Measurements from ENCODE around the gene HOXD12.

HOXD12 gene

DNA sequence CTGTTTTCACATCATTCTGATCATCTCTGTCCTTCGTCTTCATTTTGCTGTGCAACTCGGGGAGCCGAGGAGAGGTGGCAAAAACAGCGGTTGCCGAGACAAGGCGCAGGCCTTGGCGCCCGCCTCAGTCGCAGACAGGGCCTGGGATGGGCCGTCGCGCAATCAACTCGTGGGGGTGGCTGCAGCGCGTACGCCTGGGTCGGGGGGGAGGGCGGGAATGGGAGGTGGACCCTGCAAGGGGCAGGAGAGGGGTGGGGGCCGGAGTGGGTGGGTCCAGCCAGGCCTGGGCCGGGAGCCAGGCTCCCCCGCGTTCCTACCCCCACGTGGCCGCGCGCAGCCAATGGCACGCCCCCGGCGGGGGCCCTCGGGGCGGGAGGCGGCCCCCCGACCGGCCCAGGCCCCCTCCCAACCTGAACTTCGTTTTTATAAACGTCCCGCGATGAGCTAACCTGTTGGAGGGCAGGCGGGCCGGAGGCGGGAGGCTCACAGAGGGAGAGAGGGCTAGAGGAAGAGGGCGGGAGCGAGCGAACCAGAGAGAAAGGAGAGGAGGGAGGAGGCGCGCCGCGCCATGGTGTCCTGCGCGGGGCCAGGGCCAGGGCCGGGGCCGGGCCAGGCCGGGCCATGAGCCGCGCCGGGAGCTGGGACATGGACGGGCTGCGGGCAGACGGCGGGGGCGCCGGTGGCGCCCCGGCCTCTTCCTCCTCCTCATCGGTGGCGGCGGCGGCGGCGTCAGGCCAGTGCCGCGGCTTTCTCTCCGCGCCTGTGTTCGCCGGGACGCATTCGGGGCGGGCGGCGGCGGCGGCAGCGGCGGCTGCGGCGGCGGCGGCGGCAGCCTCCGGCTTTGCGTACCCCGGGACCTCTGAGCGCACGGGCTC, 7.1 kb upstream of the HOXD12 start, which contains the start of gene HOXD13:
HOXD13 (plus strand) TSS at position 452 of the 875 bp plus-strand sequence; CDS start at position 622, 170 bp downstream.
- no peak for DNase-seq (ENCODE audit: low read depth)

DNA sequence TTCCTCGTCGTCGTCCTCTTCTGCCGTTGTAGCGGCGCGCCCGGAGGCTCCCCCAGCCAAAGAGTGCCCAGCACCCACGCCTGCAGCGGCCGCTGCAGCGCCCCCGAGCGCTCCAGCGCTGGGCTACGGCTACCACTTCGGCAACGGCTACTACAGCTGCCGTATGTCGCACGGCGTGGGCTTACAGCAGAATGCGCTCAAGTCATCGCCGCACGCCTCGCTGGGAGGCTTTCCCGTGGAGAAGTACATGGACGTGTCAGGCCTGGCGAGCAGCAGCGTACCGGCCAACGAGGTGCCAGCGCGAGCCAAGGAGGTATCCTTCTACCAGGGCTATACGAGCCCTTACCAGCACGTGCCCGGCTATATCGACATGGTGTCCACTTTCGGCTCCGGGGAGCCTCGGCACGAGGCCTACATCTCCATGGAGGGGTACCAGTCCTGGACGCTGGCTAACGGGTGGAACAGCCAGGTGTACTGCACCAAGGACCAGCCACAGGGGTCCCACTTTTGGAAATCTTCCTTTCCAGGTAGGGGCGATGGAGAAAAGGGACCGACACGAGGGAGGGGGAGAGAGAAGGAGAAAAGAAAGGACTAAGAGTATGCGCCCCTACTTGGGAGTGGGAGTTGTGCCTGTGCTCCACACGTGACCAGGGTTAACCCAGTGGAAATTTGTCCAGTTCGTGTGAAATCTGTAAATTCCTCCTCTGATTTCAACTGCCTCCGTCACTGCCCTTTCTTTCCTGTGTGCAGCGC, 6.3 kb upstream of the HOXD12 start:
- no peak for DNase-seq (ENCODE audit: low read depth)

DNA sequence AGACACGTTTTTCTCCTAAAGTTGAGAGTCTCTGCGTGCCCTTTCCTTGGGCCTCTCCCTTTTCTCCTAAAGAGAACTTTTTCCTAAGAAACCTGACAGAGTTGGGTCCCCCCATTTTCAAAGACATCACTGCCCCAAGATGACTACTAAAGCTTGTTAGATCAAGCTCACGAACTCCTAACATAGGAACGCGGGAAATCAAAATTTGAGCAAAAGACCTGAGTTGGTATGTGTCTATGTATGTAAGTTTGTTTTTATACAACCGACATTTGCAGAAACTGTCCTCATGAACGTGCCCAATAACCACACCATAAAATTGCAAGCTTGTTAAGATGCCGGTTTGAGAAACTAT, 5.7 kb upstream of the HOXD12 start:
- no peak for DNase-seq (ENCODE audit: low read depth)

DNA sequence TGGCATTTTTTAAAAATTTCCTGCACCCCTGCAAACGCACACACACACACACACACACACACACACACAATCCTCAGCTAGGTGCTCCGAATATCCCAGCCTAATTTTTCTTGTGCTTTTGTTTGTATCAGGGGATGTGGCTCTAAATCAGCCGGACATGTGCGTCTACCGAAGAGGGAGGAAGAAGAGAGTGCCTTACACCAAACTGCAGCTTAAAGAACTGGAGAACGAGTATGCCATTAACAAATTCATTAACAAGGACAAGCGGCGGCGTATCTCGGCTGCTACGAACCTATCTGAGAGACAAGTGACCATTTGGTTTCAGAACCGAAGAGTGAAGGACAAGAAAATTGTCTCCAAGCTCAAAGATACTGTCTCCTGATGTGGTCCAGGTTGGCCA, 5.2 kb upstream of the HOXD12 start:
- no peak for DNase-seq (ENCODE audit: low read depth)

DNA sequence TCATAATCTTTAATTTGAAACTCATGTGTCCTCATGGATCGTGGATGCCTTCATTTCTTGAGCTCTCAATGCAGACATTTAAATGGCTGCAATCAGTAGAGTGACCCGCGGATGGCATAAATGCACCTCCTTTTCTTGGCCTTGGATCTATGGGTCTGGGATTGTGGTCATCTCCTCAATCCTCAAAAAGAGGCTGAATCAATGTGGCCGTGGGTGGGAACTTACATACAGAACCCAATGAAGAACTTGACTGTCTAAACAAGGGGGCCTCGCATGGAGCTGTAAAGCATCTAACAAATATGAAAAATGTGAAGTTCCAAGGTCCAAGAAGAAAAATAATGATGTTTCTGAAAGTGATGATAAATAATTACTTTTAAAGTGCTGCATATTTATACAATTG, 4.2 kb upstream of the HOXD12 start:
- no peak for DNase-seq (ENCODE audit: low read depth)

DNA sequence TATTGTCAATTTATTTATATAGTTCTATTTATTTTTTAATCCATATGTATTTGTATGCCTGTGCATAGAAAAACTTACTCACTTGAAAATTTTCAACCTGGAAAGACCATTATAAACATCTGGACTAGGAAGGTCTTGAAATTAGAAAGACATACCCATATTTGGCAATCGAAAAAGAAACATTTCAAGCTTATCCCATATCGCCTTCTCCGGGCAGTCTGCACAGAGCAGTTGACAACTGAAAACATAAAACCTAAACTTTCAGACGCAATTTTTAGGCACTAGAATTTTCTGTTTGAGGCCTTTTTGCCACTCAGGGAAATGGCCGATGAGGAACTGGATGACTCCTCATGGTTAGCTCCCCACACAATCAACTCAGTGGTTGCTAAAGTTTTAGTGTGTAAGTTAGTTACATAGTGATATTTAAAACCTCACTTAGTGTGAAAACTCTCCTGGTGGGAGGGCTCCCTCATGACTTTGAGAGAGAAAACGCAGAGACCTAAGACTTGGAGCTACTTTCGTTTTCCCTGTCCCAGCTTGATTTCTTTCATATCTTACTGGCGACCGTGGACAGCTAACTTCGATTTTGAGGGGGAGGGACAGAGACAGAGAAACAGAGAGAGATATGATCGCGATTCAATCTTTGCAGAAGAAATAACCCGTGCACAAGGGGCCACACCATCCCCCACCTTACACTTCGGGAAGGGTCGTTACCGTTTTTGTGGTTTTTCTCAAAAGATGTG, 3.2 kb upstream of the HOXD12 start:
- no peak for DNase-seq (ENCODE audit: low read depth)

DNA sequence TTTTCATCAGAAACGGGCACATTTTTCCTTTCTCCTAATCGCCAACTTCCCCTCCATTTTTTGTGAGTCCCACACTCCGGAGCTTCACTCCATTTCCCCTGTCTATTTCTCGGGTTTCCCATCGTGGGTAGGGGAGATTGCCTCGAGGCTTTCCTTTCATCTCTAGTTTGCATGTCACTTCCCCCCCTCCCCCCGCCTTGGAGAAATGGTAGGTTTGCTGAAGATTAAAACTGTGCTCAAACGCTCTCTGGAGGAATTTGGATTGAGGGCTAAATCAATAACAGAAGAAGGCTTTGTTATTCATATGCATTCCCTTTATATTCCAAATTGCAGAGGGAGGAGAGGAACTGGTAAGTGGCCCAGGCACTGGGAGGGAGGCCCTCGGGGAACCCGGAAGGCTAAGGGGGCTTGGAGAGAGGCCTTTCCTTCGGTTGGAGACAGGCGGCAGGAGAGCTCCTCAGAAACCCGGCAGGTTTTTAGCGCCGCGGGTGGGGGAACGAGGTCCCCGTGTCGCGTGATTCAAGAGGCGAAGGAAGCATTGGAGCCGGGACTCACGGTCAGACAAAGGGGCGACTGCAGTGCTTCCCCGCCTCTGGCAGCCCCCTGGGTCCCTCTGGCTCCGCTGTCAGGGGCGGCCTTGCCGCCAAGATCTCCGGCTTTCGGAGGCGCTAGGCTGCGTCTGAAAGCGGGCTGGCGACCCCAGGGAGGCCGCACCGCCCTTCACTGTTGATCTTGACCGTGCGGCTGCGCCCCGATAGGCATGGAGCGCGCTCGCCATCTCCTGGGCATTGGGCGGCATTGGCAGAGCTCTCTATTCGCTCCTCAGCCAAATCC, 2.4 kb upstream of the HOXD12 start:
- DNase-seq (ENCODE audit: low read depth), result peak; percentile 29

DNA sequence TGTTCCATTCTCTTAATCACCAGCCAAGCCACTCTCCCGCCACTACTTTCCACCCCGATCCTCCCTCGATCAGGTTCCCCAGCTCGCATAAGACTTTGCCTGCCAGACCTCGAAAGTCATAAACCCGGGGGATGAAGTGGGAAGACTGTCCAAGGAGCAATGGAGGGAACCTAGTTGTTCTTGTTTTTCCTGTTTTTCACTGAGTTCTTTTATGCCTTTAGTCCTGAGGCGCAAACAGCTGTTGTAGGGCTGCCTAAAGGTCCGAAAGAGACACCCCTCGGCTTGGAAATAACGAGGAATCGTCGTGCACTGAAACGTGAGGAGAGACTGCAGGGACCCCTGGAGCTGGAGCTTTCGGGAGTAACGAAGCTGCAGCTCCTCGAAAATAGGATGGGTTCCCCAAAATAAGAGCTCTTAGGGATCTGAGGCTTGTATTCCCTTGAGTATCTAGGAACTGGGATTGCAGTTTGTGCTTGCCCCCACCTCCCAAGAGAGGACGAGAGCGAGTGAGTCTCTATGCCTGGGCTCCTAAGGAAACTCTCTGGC, 1.7 kb upstream of the HOXD12 start:
- no peak for DNase-seq (ENCODE audit: low read depth)

DNA sequence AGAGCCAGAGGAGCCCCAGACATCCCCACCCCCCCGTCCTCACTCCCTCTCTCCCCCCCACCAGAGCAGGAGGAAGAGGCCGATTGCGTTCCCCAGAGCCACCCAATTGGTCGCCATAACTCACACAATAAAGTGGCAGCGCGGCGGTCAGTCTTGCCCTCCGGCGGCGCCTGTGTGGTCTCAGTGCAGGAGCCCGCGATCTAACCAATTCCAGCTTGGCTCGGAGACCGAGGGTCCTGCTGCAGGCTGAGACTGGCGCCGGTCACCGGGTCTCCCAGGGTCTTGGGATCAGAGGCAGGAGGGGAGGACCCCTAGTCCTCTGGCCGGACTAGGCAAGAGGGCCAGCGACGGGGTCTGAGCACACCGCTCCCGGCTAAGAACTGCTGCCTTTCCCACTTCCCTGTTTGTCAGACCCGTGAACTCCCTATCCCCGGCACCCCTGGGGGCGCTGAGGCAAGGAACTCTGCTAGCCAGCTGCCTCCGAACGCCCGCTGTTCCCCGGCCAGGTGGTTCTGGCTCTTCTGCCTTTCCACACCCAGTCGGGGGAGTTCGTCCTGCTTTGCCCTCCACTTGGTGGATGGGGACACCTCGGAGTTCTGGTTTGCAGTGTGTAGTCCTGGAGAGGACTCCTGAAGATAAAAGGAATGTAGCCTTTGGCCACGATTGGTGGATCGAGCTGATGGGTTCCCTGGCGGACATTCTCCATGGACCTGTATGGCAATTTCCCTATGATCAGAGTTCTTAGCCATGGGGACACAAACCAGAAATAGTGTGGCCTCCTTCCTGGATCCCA, 1.0 kb upstream of the HOXD12 start:
- DNase-seq (ENCODE audit: low read depth), result no peak

DNA sequence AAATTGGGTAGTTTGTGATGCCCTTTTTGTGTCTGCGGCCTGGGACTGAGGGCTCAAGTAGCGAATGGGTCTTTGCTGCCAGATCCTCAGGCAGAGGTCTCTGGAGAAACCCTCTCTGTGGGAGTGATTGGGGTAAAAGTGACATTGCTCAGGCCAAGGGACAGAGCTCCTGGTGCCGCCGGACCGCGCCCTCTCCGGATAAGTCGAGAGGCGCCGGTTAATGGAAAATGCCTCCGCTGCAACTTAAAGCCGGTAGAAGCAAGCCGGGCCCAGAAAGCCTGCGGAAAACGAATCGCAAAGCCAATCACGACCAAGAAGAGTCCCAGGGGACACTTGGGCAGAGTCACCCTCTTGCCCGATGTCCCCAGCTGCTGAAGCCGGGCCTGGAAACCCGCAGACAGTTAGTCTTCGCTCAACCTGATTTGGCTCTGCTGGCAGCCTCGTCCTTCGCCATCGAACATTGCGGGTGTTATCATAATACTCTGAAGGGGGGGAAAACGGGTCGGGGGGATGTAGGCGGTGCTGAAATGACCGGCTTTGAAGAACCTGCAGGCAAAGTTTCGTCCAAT, 352 bp upstream of the HOXD12 start:
- DNase-seq (ENCODE audit: low read depth), result no peak

DNA sequence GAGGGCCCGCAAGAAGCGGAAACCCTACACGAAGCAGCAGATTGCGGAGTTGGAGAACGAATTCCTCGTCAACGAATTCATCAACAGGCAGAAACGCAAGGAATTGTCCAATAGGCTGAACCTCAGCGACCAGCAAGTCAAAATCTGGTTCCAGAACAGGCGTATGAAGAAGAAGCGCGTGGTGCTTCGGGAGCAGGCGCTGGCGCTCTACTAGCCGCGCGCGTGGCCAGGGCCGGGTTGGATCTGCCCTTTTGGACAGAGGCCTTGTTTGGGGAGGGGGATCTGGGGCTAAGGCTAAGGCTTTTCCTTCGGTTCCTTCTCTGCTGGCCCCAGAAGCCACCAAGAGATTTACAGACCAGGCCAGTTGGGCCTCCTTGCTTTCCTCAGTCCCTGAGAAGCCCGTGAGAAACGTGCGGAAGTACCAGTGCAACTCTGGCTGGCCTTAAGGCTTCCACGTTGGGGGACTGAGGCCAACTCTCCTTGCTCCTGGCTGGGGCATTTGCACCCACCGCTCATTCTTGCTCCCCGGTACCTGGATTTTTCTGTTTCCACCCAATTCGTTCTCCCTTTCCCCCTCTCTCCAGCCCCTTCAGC, 1.0 kb downstream of the HOXD12 start:
- DNase-seq (ENCODE audit: low read depth), result no peak

DNA sequence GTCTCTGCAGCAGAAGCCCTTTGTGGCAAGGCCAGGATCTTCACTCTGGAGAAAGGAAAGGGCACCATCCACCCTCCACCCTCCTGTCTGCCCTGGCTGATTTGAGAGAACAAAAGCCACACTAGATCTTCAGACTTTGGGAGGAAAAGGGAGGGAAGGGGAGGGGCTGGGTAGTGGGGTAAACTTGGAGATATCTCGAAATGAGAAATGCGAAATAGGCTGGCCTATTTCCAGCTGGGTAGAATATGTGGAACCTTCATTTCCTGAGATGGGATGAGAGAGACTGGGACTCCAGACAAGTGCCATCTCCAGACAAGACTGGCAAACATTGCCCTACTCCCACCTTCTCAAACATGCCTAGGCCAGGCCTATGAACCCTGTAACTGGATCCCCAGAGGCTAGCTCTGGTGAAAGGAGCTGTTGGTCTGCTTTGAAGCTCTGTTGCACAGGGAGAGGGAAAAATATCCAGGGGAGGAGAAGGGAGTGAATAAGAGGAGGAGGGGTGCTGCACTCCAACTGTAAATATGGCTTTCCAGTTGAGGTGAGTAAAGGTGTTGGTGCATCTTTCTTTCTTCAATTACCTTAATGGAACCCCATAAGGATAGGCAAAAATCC, 1.7 kb downstream of the HOXD12 start:
- no peak for DNase-seq (ENCODE audit: low read depth)

DNA sequence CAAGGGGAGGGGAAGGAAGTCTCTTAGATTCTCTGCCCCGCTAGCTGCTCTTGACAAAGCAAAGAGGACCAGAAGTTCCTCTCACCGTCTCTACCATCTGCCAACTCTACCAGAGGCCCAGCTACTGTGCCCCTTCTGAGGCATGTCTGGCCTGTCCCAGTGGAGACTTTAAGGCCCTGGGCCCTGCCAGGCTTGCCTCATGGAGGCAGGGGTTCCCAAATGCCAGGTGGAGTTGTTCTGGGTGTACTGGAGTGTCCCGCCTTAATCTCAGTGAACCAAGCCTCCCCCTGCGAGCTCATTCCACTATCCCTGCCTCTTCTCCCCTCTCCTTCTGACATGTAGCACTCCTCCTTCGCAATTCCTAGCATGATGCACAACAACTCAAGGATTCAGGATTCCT, 2.2 kb downstream of the HOXD12 start:
- no peak for DNase-seq (ENCODE audit: low read depth)

DNA sequence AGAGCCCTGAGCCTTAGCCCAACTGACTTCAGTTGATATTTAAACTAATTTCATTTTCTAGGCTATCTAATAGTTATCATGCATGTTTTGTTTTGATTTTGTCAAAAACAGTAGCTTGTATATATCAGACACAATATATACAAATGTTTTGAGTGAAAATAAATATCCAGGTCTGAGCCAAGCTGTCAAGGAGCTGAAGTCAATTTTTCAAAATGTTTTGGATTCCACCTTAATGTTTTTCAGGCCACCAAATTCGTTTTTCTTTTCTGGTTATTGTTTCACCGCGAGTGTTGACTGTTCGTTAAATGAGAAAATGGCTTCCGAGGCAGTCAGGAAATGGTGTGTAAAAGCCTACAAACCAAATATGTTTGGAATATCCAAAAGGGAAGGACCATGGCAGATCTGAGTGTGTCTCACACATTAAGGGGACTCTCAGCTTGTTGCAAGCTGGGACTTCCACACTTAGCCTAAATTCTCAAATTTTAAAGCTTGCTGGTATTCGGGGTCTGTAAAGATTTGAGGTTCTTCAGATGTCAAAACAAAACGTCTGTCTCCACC, 2.8 kb downstream of the HOXD12 start:
- no peak for DNase-seq (ENCODE audit: low read depth)

DNA sequence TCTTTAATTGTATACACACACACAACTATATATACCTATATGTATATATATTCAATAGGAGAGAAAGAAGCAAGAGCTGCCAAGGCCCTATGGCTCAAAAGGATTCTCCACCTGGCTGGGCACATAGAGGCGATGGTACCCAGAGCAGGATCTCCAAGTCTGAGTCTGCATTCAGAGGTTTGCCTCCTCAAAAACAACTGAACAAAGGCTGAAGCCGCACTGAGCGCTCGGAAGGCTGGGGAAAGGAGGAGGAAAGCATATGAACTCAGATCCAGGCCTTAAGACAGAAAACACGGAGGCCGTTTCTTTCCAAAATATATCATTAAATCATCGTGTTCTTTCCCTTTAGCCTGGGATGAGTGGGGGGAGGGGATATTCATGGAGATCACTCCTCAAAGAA, 3.6 kb downstream of the HOXD12 start:
- no peak for DNase-seq (ENCODE audit: low read depth)

DNA sequence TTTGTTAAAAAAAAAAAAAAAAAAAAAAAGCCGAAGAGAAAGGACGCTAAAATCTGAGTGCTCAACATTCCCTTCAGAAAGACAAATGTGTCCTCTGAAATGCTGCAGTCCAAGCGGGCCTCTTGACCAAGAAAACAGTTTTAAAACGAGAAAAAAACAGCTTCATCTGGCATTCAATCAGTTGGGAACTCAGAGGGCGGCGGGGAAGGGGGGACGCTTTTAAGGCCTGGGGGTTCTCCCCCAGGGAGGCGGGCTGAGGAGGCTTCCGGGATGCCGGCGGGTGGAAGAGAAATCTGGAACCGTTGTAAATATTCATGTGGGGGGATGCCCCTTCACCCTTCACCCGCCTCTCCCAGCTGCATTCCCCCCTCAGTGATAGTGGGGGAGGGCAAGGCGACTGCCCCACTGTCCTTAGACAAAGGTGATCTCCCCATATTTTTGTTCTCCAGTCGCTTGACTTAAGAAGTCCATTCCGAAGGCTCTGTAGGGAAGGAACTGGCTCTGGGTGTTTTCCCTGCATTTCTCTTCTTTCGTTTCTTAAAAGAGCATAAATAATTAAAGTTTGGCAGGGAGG, 4.2 kb downstream of the HOXD12 start:
- no peak for DNase-seq (ENCODE audit: low read depth)

DNA sequence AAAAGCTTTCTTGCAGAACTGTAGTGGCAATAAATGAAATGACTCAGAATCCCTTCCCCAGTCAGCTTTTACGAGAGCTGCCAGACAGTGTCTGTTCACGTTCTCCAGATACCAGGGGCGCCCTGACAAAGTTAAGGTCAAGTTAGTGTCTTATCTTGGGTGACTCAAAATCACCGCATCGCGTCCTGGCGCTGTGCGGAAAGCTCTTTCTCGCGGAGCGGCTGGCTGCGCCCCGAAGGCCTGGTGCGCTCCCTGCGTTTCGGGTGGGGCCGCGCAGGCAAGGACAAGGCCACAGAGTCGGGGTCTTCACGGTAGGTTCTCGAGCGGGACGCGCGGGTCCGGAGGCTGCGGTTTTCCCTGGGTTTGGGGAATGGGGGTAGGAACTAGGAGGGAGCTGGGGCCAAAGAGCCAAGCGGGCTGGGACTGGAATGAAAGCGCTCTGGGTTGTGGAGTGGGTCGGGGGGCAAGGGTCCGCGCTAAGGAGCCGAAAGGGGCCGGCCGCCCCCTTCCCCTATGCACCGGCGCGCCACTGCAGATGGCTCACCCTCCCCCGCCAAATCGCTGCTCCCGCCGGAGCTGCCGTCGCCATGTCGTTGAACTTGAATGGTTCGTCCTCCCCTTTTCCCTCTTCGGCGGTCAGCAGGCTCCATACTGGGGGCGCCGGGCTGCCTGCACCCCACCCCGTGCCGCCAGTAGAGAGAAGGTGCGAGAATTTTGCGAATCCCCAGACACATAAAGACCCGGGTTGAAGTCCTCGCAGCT, 4.9 kb downstream of the HOXD12 start:
- DNase-seq (ENCODE audit: low read depth), result no peak

Measured in stimulated activated CD8-positive, alpha-beta memory T cell treated with anti-CD3 and anti-CD28 coated beads, Interleukin-12 subunit alpha, Interleukin-12 subunit beta, amount 100 ng/mL, for 1 hour (primary cell).